K562 (cell line): ENCODE results near the gene NDUFB8. TPM values are rescaled to one million over a fixed set of nuclear protein-coding genes. Genes with fewer than 3 reads are reported as not detected.

Source experiments
- ATAC-seq: fragments of 200-7000 bp; cut with Tn5 transposase; 3 replicates; pipeline ENCODE4 v1.9.1; 2020; ENCODE audit warnings: moderate library complexity
- BruUV-seq: library from RNA; stranded (reverse); fragments of 400-500 nt; replicated peaks from 2 replicates; lab custom pipeline; 2021; lab: Mats Ljungman, UMichigan
- CTCF ChIA-PET: fragments of 300-600 bp; formaldehyde crosslinking; extraction: SDS; loops from one replicate; lab custom pipeline; 2021; ENCODE audit warnings: low intra/inter-chr PET ratio; lab: Yijun Ruan, JAX
- POLR2A ChIA-PET: fragments of 300-600, 350-650 bp; sonication (Branson Sonifier 250); formaldehyde crosslinking; extraction: SDS; loops from one replicate; lab custom pipeline; 2021; ENCODE audit warnings: antibody characterized with exemption, inconsistent platforms; lab: Yijun Ruan, JAX
- DNase-seq, 4 experiments: peaks; one replicate each; pipeline versions ENCODE4 v3.0.0 to v3.0.0-alpha.2; 2011 to 2018; ENCODE audit warnings: low spot score in 3 of 4, mixed read lengths in 3 of 4; ENCODE audit errors: extremely low read depth in 1 of 4
- FAIRE-seq: peaks from 2 replicates; lab custom pipeline; 2011; peaks lifted over from hg19 to GRCh38; lab: Jason Lieb, UNC
- H2AFZ ChIP-seq: 2 replicates; pipeline ENCODE4 v1.6.0; 2011; ENCODE audit warnings: low read depth, low read length, control low read depth, inconsistent platforms
- H3K27ac ChIP-seq: fragments of 200-600 bp; 3 replicates; pipeline ENCODE4 v1.8.0; 2011; ENCODE audit warnings: low read depth, mild to moderate bottlenecking, control low read depth, inconsistent platforms, low read length, moderate library complexity, mixed read lengths; ENCODE audit errors: extremely low read depth
- H3K27me3 ChIP-seq, 2 experiments: fragments of 300-600 bp in 1 of 2; 2 replicates in 1 of 2; 3 replicates in 1 of 2; pipeline versions ENCODE4 v1.6.0 to v1.8.0; 2011; ENCODE audit warnings: inconsistent platforms in 2 of 2, low read length in 2 of 2, mild to moderate bottlenecking in 1 of 2, mixed read lengths in 1 of 2, moderate library complexity in 1 of 2; ENCODE audit not compliant: control insufficient read depth in 2 of 2, insufficient read depth in 2 of 2
- H3K36me3 ChIP-seq: fragments of 300-600 bp; 3 replicates; pipeline ENCODE4 v1.8.0; 2011; ENCODE audit warnings: mild to moderate bottlenecking, low read length, inconsistent platforms; ENCODE audit not compliant: control insufficient read depth, insufficient read depth
- H3K4me1 ChIP-seq, 2 experiments: fragments of 200-600 bp in 1 of 2; replicated peaks in 1 of 2; 2 replicates in 1 of 2; 3 replicates in 1 of 2; pipeline versions ENCODE4 v1.5.1 to v1.8.0; 2011; ENCODE audit warnings: inconsistent platforms in 2 of 2, low read length in 2 of 2, mild to moderate bottlenecking in 1 of 2, mixed read lengths in 1 of 2, moderate library complexity in 1 of 2; ENCODE audit not compliant: control insufficient read depth in 2 of 2, insufficient read depth in 2 of 2
- H3K4me2 ChIP-seq: 2 replicates; pipeline ENCODE4 v1.6.1; 2011; ENCODE audit warnings: low read length, control low read depth, inconsistent platforms, mixed read lengths; ENCODE audit not compliant: insufficient read depth
- H3K4me3 ChIP-seq: fragments of 200-600 bp; sonication (generic), shearing (Covaris generic); 2 replicates; pipeline ENCODE4 v1.5.1; 2016; ENCODE audit warnings: control low read depth, inconsistent platforms
- H3K79me2 ChIP-seq: fragments of 200-600 bp; 3 replicates; pipeline ENCODE4 v1.8.0; 2011; ENCODE audit warnings: low read length, inconsistent platforms; ENCODE audit not compliant: control insufficient read depth, insufficient read depth
- H3K9ac ChIP-seq, 2 experiments: 2 replicates each; pipeline versions ENCODE4 v1.6.0 to v1.6.1; 2011; ENCODE audit warnings: low read depth in 2 of 2, low read length in 2 of 2, control low read depth in 1 of 2, inconsistent platforms in 1 of 2, mild to moderate bottlenecking in 1 of 2, mixed read lengths in 1 of 2; ENCODE audit not compliant: insufficient read depth in 1 of 2
- H3K9me1 ChIP-seq: one replicate; pipeline ENCODE4 v1.6.0; 2011; ENCODE audit warnings: inconsistent platforms, mild to moderate bottlenecking, low read length, moderate library complexity; ENCODE audit not compliant: control insufficient read depth, insufficient read depth
- H3K9me3 ChIP-seq: replicated peaks from 2 replicates; pipeline ENCODE4 v1.5.1; 2011; ENCODE audit warnings: low read depth, low read length, inconsistent platforms; ENCODE audit not compliant: control insufficient read depth, insufficient read depth
- H4K20me1 ChIP-seq: replicated peaks from 2 replicates; pipeline ENCODE4 v1.6.1; 2011; ENCODE audit warnings: low read length, inconsistent platforms, mixed read lengths; ENCODE audit not compliant: control insufficient read depth, insufficient read depth
- MED1 ChIP-seq: sonication (generic); formaldehyde crosslinking; IDR thresholded peaks from 2 replicates; pipeline ENCODE4 v1.8.1; 2023; ENCODE audit warnings: missing genetic modification reagents, borderline replicate concordance
- NFE2 ChIP-seq: IDR thresholded peaks from 2 replicates; pipeline ENCODE4 v1.6.1; 2014; ENCODE audit warnings: antibody characterized with exemption, low read depth
- NR2C2 ChIP-seq, 2 experiments: fragments of 200-800 bp in 1 of 2; sonication (Bioruptor generic) in 1 of 2; sonication (generic) in 1 of 2; formaldehyde crosslinking in 1 of 2; IDR thresholded peaks; 2 replicates each; pipeline versions ENCODE4 v1.6.1 to v1.8.0; 2016 to 2022; ENCODE audit warnings: mild to moderate bottlenecking in 1 of 2, missing compliant biosample characterization in 1 of 2, missing genetic modification characterization in 1 of 2, missing genetic modification reagents in 1 of 2
- THRB ChIP-seq: fragments of 450-650 bp; formaldehyde crosslinking; conservative IDR thresholded peaks from 2 replicates; pipeline ENCODE4 v1.4.0; 2022; ENCODE audit warnings: mild to moderate bottlenecking, missing genetic modification characterization
- WHSC1 ChIP-seq: IDR thresholded peaks from one replicate; pipeline ENCODE4 v1.6.1; 2012; ENCODE audit warnings: low read length, control low read depth, inconsistent platforms
- ZNF76 ChIP-seq: fragments of 250-450 bp; sonication (Bioruptor Pico); IDR thresholded peaks from 2 replicates; pipeline ENCODE4 v1.4.0; 2020; ENCODE audit warnings: mild to moderate bottlenecking, moderate library complexity, borderline replicate concordance
- ZSCAN29 ChIP-seq: fragments of 450-650 bp; IDR thresholded peaks from 2 replicates; pipeline ENCODE4 v1.6.1; 2017
- WGBS: fragments of 100-300 bp; shearing (Covaris generic); methylation state at CpG from one replicate; pipeline ENCODE4 v1.1.6; 2016; ENCODE audit warnings: low coverage, mixed read lengths; ENCODE audit not compliant: insufficient coverage; ENCODE audit errors: missing lambda C conversion rate; 5-methylcytosine and 5-hydroxymethylcytosine counted together
- in situ Hi-C: fragments of 300-500 bp; cut with MboI; formaldehyde crosslinking; loops from 4 replicates; pipeline ENCODE4 v1.15.0; 2018; ENCODE audit warnings: inconsistent platforms, mixed read lengths
- intact Hi-C: fragments of 100-400 bp; cut with micrococcal nuclease; formaldehyde crosslinking; loops from 2 replicates; pipeline ENCODE4 v1.14.2; 2022
- polyA plus RNA-seq, 8 experiments: library from polyadenylated mRNA; depleted of rRNA in 4 of 8; stranded (reverse) in 5 of 8; unstranded in 3 of 8; fragments of >200 nt; fragmentation: Nextera tagmentation in 2 of 8; fragmentation: Illumina TruSeq in 1 of 8; extraction: Ambion mirVana in 2 of 8; extraction: Trizol in 1 of 8; gene quantifications; 2 replicates each; pipeline versions ENCODE4 v1.2.1 to v1.2.3, GENCODE V29; 2011 to 2014; ENCODE audit warnings: inconsistent platforms in 1 of 8, missing spikeins in 1 of 8
- total RNA-seq, 7 experiments: library from RNA; depleted of rRNA in 6 of 7; stranded (reverse); fragments of >200 nt in 6 of 7; fragmentation: Illumina TruSeq in 2 of 7; extraction: Trizol in 2 of 7; gene quantifications; 2 replicates each; pipeline versions ENCODE4 v1.2.1 to v1.2.3, GENCODE V29; 2011 to 2021; ENCODE audit warnings: low replicate concordance in 1 of 7

NDUFB8 gene
- total and polyA plus RNA-seq, 9 of the 15 experiments (the other 6 are each of a cell fraction or from before 2014, with no cell fraction given) = 131 to 360 (median 199) TPM

- peak overlapping the region in 1 of 2 experiments; percentile 40; a peak in 1 of 4 replicates for H3K9ac ChIP-seq
- WGBS = 0% methylated on average over 8 of the region's 11 CpGs
- H3K27ac ChIP-seq = no peak overlapping the region
- no peaks in the 10 kb centered on the region; the same call in 1 of the 2 replicates for H4K20me1 ChIP-seq
- peaks cover 0 to 12% of the 10 kb centered on the region in 2 experiments; a peak in 2 of 5 replicates for H3K4me1 ChIP-seq
- no peaks in the 10 kb centered on the region for H3K9me3 ChIP-seq
- no peaks in the 10 kb centered on the region for H3K9me1 ChIP-seq
- ATAC-seq = no peak
- no peak for FAIRE-seq
- H2AFZ ChIP-seq = no peak overlapping the region
- H3K4me3 ChIP-seq = no peak overlapping the region
- ChIA-PET CTCF (no interaction called here), POLR2A (interaction anchor here (1.0 kb wide), 1 partner anchor 9 kb away, joined by 3 read pairs; no protein-coding TSS in a partner anchor)
- DNase-seq = no peak
- no peak for TF ChIP-seq MED1 (CRISPR knock-in tag)
- TF ChIP-seq WHSC1 = no peak
- no peak for TF ChIP-seq ZSCAN29
- TF ChIP-seq THRB (CRISPR knock-in tag) = no peak
- no peak for TF ChIP-seq NR2C2 (CRISPR knock-in tag; IDR thresholded peaks at IDR 0.05)
- no peak for TF ChIP-seq NR2C2 (tag; IDR thresholded peaks at IDR 0.05)
- no peak for TF ChIP-seq ZNF76 (CRISPR knock-in tag)
- no peak for TF ChIP-seq NFE2
- no peak overlapping the region for H3K4me2 ChIP-seq
- H3K27me3 ChIP-seq = peaks cover 3 to 28% of the 10 kb centered on the region in 2 experiments; a peak in 3 of 5 replicates
- intact Hi-C loops = no loop called here
- in situ Hi-C loops = loop anchor here (25.0 kb wide), 1 partner anchor 295 kb away; no protein-coding TSS in a partner anchor
- BruUV-seq = no TSS peak
- no peaks in the 10 kb centered on the region for H3K36me3 ChIP-seq
- H3K79me2 ChIP-seq = no peaks in the 10 kb centered on the region
Observed at GRCh38 chr10:100567249-100567648, 37.6 kb upstream of the NDUFB8 start.
